Neural cell (in vitro differentiated cells): ENCODE results near the gene SEMA7A. TPM values are rescaled to one million over a fixed set of nuclear protein-coding genes. Genes with fewer than 3 reads are reported as not detected.

Experiments used
- H2AFZ ChIP-seq: fragments of 200-600, 300-800 bp; sonication (generic), shearing (Covaris generic); 2 replicates; pipeline ENCODE4 v1.6.0; 2014; ENCODE audit warnings: low read depth, mild to moderate bottlenecking, antibody characterized with exemption, low read length, moderate library complexity
- H3F3A ChIP-seq: fragments of 200-600 bp; shearing (Covaris generic); 2 replicates; pipeline ENCODE4 v1.6.1; 2016; ENCODE audit warnings: mild to moderate bottlenecking, moderate library complexity, mixed read lengths, antibody characterized with exemption, low read length; ENCODE audit not compliant: insufficient read depth, poor library complexity, severe bottlenecking
- H3K27ac ChIP-seq: fragments of 200-600, 300-800 bp; sonication (generic), shearing (Covaris generic); 2 replicates; pipeline ENCODE4 v1.5.1; 2014; ENCODE audit warnings: mild to moderate bottlenecking, low read length, moderate library complexity
- H3K27me3 ChIP-seq: fragments of 300-800, 200-600 bp; sonication (generic), shearing (Covaris generic); 2 replicates; pipeline ENCODE4 v1.6.0; 2014; ENCODE audit warnings: mild to moderate bottlenecking, low read depth, low read length, moderate library complexity; ENCODE audit not compliant: insufficient read depth
- H3K36me3 ChIP-seq: fragments of 300-800, 200-600 bp; sonication (generic), shearing (Covaris generic); 2 replicates; pipeline ENCODE4 v1.5.1; 2014; ENCODE audit warnings: mild to moderate bottlenecking, antibody characterized with exemption, low read length, moderate library complexity; ENCODE audit not compliant: insufficient read depth
- H3K4me2 ChIP-seq: fragments of 300-800, 200-600 bp; sonication (generic), shearing (Covaris generic); 2 replicates; pipeline ENCODE4 v1.6.0; 2014; ENCODE audit warnings: mild to moderate bottlenecking, low read length
- H3K4me3 ChIP-seq: fragments of 300-800, 200-600 bp; sonication (generic), shearing (Covaris generic); 2 replicates; pipeline ENCODE4 v1.5.1; 2014; ENCODE audit warnings: mild to moderate bottlenecking, low read length, moderate library complexity
- H3K79me2 ChIP-seq: fragments of 200-600 bp; shearing (Covaris generic); replicated peaks from 2 replicates; pipeline ENCODE4 v1.6.0; 2014; ENCODE audit warnings: mild to moderate bottlenecking, low read length, moderate library complexity; ENCODE audit not compliant: insufficient read depth
- H3K9ac ChIP-seq: fragments of 300-800, 200-600 bp; sonication (generic), shearing (Covaris generic); 2 replicates; pipeline ENCODE4 v1.6.1; 2016; ENCODE audit warnings: mild to moderate bottlenecking, low read length, mixed read lengths
- H3K9me2 ChIP-seq: fragments of 200-600 bp; shearing (Covaris generic); 2 replicates; pipeline ENCODE4 v1.6.1; 2016; ENCODE audit warnings: mild to moderate bottlenecking, low read length, mixed read lengths; ENCODE audit not compliant: insufficient read depth
- H3K9me3 ChIP-seq: fragments of 200-600, 300-800 bp; sonication (generic), shearing (Covaris generic); 2 replicates; pipeline ENCODE4 v1.6.1; 2016; ENCODE audit warnings: mild to moderate bottlenecking, mixed run types, low read length, moderate library complexity, mixed read lengths
- H4K20me1 ChIP-seq: fragments of 200-600 bp; shearing (Covaris generic); 2 replicates; pipeline ENCODE4 v1.6.1; 2016; ENCODE audit warnings: mild to moderate bottlenecking, mixed run types; ENCODE audit not compliant: insufficient read depth
- EP300 ChIP-seq: fragments of 450-650 bp; conservative IDR thresholded peaks from 2 replicates; pipeline ENCODE4 v1.6.1; 2014; ENCODE audit warnings: antibody characterized with exemption, mild to moderate bottlenecking, moderate library complexity; ENCODE audit not compliant: poor library complexity, severe bottlenecking
- EZH2 ChIP-seq: fragments of 200-600, 300-800 bp; shearing (Covaris generic), sonication (generic); IDR thresholded peaks from 2 replicates; pipeline ENCODE4 v1.6.1; 2014; ENCODE audit warnings: antibody characterized with exemption, low read length, borderline replicate concordance, mild to moderate bottlenecking; ENCODE audit not compliant: insufficient read depth, poor library complexity, severe bottlenecking
- MXI1 ChIP-seq: fragments of 450-650 bp; conservative IDR thresholded peaks from 2 replicates; pipeline ENCODE4 v1.6.1; 2014; ENCODE audit warnings: antibody characterized with exemption, mild to moderate bottlenecking; ENCODE audit not compliant: poor library complexity, severe bottlenecking
- POLR2AphosphoS5 ChIP-seq: IDR thresholded peaks from 2 replicates; pipeline ENCODE4 v1.6.1; 2012
- RAD21 ChIP-seq: fragments of 450-650 bp; conservative IDR thresholded peaks from 2 replicates; pipeline ENCODE4 v1.6.1; 2014; ENCODE audit warnings: antibody characterized with exemption, mild to moderate bottlenecking, moderate library complexity
- SMC3 ChIP-seq: fragments of 450-650 bp; conservative IDR thresholded peaks from 2 replicates; pipeline ENCODE4 v1.6.1; 2014; ENCODE audit warnings: antibody characterized with exemption, mild to moderate bottlenecking, moderate library complexity; ENCODE audit not compliant: poor library complexity
- TAF1 ChIP-seq: IDR thresholded peaks from 2 replicates; pipeline ENCODE4 v1.6.1; 2012; ENCODE audit warnings: low read depth
- polyA plus RNA-seq: library from polyadenylated mRNA; depleted of rRNA; stranded (reverse); fragments of >200 nt; gene quantifications from 2 replicates; pipeline ENCODE4 v1.2.3, GENCODE V29; 2014
- TF ChIP-seq, protein P1 (sequence below): fragments of 450-650 bp; IDR thresholded peaks from 2 replicates; pipeline ENCODE4 v1.5.1; 2014; ENCODE audit warnings: antibody characterized with exemption, mild to moderate bottlenecking, moderate library complexity; ENCODE audit not compliant: poor library complexity, severe bottlenecking
- TF ChIP-seq, protein P2 (sequence below): IDR thresholded peaks from 2 replicates; pipeline ENCODE4 v1.6.1; 2012; ENCODE audit warnings: borderline replicate concordance

Gene SEMA7A
- polyA plus RNA-seq, 1 donor from 2014 or later: 28.8 TPM

DNA sequence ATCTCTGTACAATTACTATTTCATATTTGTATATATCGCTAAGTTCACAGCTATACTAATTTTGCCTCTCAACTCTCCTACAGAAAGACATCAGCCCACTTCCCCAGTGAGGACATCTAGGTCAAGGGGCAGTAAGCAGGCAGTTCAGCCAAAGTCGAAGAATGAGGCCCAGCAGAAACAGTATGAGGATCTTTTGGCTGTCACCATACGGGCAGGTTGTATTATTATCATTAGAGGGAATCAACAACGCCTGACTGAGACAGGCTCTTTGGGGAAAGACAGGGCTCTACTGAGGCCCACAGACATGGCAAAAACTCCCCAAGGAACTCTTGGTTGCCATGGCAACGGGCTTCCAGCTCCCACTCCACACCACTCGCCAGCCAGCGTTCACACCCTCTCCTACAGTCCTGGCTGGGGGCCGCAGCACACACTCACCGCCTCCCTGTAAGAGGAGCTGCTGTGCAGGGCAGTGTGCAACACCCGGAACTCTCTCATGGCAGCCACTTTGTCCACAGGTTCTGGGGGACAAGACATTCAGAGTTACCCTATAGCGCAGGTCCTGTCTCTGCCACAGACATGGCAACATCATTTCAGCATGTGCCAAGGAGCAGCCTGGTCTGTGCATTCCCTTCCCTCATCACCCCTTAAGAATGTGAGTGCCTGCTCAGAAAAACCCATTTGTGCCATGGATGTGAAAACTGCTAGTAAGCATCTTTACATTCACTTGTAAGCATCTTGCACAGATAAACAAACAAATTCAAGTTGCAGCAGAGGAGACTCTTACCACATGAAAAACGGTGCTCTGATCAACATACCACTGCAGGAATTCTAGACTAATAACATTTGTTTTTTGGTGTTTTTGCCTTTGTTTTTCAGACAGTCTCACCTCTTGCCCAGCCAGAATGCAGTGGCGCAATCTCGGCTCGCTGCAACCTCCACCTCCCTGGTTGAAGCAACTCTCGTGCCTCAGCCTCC, 18.4 kb upstream of the SEMA7A start:
- Histone ChIP-seq H3K9ac (no peak overlapping the region), H3K27ac (no peak overlapping the region)

DNA sequence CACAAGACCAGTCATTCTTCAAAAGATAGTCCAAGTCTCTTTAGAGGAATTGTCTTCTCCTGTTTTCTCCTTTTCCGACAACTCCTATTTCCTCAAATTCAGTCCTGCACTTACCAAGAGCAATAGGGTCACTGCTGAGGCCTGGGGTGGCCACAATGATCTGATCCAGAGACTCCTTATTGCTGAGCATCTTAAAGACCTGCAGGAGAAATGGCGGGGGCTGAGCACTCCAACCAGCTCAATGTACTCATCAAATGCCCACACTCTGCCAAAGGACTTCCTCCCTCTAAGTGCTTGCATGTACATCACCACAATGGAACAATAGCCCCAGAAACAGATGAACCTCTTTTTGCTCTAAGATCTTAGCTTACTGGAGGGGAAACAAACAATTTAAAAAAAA, 17.6 kb upstream of the SEMA7A start:
- Histone ChIP-seq H3K9ac (no peak overlapping the region), H3K4me3 (no peak overlapping the region), H3K36me3 (no peaks in the 10 kb centered on the region), H3F3A (no peaks in the 10 kb centered on the region), H3K27me3 (no peaks in the 10 kb centered on the region), H3K27ac (no peak overlapping the region), H3K79me2 (no peaks in the 10 kb centered on the region), H4K20me1 (no peaks in the 10 kb centered on the region), H3K9me3 (no peaks in the 10 kb centered on the region), H3K9me2 (no peaks in the 10 kb centered on the region), H2AFZ (no peak overlapping the region), H3K4me2 (no peak overlapping the region)
- TF ChIP-seq, protein P1, sequence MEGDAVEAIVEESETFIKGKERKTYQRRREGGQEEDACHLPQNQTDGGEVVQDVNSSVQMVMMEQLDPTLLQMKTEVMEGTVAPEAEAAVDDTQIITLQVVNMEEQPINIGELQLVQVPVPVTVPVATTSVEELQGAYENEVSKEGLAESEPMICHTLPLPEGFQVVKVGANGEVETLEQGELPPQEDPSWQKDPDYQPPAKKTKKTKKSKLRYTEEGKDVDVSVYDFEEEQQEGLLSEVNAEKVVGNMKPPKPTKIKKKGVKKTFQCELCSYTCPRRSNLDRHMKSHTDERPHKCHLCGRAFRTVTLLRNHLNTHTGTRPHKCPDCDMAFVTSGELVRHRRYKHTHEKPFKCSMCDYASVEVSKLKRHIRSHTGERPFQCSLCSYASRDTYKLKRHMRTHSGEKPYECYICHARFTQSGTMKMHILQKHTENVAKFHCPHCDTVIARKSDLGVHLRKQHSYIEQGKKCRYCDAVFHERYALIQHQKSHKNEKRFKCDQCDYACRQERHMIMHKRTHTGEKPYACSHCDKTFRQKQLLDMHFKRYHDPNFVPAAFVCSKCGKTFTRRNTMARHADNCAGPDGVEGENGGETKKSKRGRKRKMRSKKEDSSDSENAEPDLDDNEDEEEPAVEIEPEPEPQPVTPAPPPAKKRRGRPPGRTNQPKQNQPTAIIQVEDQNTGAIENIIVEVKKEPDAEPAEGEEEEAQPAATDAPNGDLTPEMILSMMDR: no peak
- TF ChIP-seq RAD21: no peak
- TF ChIP-seq, protein P2, sequence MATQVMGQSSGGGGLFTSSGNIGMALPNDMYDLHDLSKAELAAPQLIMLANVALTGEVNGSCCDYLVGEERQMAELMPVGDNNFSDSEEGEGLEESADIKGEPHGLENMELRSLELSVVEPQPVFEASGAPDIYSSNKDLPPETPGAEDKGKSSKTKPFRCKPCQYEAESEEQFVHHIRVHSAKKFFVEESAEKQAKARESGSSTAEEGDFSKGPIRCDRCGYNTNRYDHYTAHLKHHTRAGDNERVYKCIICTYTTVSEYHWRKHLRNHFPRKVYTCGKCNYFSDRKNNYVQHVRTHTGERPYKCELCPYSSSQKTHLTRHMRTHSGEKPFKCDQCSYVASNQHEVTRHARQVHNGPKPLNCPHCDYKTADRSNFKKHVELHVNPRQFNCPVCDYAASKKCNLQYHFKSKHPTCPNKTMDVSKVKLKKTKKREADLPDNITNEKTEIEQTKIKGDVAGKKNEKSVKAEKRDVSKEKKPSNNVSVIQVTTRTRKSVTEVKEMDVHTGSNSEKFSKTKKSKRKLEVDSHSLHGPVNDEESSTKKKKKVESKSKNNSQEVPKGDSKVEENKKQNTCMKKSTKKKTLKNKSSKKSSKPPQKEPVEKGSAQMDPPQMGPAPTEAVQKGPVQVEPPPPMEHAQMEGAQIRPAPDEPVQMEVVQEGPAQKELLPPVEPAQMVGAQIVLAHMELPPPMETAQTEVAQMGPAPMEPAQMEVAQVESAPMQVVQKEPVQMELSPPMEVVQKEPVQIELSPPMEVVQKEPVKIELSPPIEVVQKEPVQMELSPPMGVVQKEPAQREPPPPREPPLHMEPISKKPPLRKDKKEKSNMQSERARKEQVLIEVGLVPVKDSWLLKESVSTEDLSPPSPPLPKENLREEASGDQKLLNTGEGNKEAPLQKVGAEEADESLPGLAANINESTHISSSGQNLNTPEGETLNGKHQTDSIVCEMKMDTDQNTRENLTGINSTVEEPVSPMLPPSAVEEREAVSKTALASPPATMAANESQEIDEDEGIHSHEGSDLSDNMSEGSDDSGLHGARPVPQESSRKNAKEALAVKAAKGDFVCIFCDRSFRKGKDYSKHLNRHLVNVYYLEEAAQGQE: no peak
- no peak for TF ChIP-seq POLR2AphosphoS5
- no peak for TF ChIP-seq EZH2
- no peak for TF ChIP-seq EP300
- no peak for TF ChIP-seq SMC3
- TF ChIP-seq TAF1: no peak

More for the DNA sequence above, 18.4 kb upstream of the SEMA7A start:
- Histone ChIP-seq H3K4me3 (no peak overlapping the region), H2AFZ (no peak overlapping the region), H4K20me1 (no peaks in the 10 kb centered on the region), H3K27me3 (no peaks in the 10 kb centered on the region), H3K9me3 (no peaks in the 10 kb centered on the region), H3K36me3 (no peaks in the 10 kb centered on the region), H3K79me2 (no peaks in the 10 kb centered on the region), H3F3A (no peaks in the 10 kb centered on the region), H3K9me2 (no peaks in the 10 kb centered on the region), H3K4me2 (no peak overlapping the region)
- TF ChIP-seq EZH2 (no peak), POLR2AphosphoS5 (no peak), SMC3 (no peak), EP300 (no peak), TAF1 (no peak), RAD21 (no peak), MXI1 (no peak)
- TF ChIP-seq, protein P2: no peak
- TF ChIP-seq, protein P1: no peak
